ENCODE results near the gene TCF7L1. TPM values are rescaled to one million over a fixed set of nuclear protein-coding genes. Genes with fewer than 3 reads are reported as not detected.
"Not testable (repeated sequence)": the region's sequence is repeated elsewhere in the genome, so short reads cannot be mapped to it uniquely, and the experiment has no call there.

The TCF7L1 gene
- total RNA-seq, 1 experiment from 2014 or later: 0.11 TPM

DNA sequence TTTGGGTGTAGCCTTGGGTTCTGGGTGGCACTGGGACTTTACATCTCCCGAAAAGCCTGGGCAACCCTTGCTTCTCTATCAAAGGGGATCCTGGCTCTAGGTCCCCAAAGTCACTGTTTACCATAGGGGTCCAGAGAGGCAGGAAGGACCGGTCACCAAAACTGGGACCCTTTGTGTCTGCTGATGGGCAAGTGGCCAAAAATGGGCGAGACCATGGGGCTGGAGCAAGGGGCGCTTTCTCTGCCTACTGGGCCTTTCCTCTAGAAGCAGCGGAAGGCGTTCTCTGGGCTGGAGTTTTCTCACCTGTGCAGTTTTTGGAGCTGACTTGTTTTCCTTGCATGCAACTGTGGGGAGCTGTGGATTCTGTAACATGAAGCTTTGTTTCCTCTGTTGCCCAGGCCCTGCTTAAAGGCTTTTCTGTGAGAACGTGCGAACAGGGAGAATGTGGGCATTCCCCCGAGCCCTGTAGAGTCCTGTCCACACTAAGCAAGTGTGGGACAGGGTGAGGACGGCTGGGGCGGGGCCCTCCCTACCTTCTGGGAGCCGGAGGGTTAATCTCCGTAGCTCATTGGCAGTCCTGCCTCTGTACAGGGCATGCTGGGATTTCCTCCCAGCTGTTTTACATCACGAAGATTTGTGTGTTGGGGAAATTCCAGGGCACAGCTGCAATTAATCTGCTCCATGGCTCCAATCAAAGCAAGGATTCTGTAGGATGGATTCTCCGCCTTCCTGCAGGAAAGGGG is 144.4 kb downstream of the TCF7L1 start:
- DNase-seq (ENCODE audit: low read depth): peak; percentile 58

DNA sequence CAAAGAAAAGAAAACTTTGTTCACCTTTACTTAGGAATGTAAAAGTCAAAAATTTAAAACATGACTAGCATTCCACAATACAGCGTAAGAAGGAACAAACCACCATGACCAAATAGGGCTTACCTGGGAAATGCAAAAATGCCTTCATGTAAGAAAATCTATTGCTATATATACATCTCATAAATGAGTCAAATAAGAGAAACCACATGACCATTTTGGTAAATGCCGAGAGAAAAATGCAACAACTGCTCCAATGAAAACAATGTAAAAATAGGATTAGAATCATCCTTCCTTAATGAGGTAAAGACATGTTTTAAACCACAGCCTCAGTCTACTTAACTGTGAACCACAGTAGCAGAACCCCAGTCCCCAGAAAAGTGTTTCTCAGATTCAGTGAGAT is 145.2 kb downstream of the TCF7L1 start:
- no peak for DNase-seq (ENCODE audit: low read depth)

DNA sequence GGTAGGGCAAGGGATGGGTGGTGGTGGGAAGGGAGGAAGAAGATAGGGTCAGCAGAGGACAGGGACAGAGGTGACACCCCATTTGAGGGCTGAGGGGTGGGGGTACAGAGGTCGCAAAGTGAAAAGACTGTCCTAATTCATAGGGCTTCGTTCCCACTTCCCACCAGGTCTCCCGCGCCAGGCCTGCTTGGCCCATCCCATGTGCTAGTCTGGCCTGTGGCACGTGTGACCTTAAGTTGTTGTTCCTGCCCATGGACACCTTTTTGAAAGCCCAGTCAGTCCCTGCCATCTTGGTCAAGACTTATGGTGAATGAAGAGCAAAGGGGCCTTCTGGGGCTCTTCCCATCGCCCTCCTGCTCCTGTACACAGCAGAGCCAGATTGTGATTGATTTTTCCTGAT is 148.4 kb downstream of the TCF7L1 start:
- DNase-seq (ENCODE audit: low read depth): no peak

DNA sequence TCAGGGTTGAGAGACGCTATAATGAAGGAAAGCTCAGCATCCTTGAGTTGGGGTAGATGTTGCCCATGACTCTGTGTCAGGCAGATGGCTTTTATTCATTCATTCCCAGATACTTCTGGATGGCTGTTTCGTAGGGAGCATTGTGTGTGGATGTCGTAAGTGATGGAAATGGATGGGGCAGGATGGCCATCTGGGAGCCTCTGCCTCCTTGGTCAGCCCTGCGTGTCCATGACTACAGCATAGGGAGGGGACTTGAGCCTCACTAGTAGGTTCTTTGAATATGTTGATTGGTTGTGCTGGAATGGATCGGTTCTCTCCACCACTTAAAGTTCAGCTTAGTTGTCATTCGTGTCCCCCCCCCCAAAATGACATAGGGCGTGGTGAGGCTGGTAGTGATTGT is 149.7 kb downstream of the TCF7L1 start:
- DNase-seq (ENCODE audit: low read depth): no peak

DNA sequence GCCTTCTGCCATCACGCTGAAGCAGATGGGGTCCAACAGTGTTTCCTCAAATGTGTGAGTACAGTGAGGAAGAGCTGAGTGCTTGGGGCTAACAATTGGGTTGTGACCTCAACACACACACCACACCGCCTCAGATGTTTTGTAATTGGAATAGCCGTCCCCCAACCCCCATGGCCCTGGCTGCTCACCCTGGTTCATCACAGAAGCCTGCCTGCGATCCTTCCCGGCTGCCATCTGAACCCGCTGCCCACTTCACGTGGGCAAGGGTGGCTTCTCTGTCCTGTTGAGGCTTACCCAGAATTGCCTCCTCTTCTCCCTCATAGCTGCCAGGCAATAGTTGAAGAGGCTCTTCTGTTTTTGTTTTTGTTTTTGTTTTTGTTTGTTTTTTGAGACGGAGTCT is 150.4 kb downstream of the TCF7L1 start:
- no peak for DNase-seq (ENCODE audit: low read depth)

DNA sequence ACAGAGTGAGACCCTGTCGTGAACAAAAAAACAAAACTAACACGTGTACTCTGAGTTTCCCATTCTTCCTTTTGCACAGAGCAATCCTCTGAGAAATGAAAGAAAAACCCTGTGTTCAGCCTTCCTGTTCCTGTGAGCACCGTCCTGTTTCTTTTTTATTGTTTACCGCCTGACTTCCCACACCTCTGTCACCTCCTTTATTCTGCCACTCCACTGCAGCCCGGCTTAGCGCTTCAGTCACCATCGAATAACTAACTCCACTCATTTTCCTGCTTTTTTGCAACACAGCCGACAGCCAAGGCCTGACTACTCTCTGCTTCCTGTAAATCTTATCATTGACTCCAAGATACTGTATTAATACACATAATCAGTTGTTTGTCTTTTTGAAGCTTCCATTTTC is 153.7 kb downstream of the TCF7L1 start:
- no peak for DNase-seq (ENCODE audit: low read depth)

DNA sequence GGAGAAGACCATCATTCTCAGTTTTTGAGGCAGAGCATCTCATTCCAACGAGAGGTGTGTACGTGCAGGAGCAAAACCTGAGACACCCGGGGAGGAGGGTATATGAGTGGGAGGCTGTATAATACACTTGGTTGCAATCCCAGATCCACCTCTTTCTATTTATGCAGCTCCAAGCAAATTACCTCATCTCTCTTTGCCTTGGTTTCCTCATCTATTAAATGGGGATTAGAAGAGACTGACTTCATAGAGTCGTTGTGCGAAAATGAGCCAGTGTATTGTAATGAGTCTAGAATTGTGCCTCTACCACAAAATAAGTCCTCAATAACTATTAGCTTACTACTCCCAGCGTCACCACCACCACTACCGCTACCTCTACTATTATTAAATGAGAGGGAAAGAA is 154.5 kb downstream of the TCF7L1 start:
- DNase-seq (ENCODE audit: low read depth): no peak

DNA sequence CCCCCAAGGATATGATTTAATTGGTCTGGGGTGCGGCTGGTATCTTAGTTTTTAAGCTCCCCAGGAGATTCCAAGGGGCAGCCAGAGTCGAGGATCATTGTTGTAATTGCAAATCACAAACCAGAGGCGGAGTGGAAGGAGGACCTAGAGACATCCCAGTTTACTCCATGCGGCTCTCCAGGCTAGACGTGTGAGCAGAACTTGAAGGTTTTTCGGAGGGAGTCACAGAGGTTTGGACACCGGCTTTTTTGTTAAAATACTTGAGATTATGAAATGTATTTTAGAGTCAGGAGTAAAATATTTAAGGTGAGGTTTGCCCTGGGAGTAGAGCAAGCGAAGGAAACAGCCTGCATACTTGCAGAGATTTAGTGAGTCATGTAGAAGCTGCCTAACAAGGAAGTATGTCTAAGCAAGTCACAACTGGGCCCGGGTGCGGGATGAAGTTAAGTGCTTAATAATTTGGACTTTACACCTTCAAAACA is 155.1 kb downstream of the TCF7L1 start:
- peak; percentile 23 for DNase-seq (ENCODE audit: low read depth)

DNA sequence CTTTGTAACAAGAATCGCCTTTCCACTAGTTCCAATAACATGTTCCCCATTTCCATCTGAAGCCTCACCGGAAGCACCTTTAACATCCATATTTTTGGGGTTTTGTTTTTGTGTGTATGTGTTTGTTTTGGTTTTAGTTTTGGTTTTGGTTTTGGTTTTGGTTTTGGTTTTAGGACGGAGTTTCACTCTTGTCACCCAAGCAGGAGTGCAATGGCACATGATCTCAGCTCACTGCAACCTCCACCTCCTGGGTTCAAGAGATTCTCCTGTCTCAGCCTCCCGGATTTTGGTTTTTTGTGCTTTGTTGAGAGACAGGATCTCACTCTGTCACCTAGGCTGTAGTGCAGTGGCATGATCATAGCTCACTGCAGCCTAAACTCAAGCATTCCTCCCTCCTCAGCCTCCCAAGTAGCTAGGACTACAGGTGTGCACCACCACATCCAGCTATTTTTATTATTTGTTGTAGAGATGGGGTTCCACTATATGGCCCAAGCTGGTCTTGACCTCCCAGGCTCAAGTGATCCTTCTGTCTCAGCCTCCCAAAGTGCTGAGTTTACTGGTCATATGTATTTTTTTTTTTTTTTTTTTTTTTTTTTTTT is 158.3 kb downstream of the TCF7L1 start:
- no peak for DNase-seq (ENCODE audit: low read depth)

DNA sequence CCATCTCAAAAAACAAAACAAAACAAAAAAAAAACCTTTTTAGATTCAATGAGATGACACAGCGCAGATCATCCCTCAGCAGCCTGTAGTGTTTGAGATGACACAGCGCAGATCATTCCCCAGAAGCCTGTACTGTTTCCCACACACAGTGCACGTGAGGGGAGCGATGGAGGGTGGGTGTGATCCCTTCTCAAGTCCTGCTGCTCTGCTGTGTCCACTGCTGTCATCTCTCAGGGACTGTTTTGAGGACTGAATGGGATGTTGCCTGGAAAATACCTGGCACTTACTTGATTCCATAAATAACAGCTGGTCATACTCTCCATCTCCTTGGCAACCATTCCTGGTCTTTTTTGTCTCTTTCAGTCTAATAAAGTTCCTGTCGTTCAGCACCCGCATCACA is 168.9 kb downstream of the TCF7L1 start:
- DNase-seq (ENCODE audit: low read depth): no peak

DNA sequence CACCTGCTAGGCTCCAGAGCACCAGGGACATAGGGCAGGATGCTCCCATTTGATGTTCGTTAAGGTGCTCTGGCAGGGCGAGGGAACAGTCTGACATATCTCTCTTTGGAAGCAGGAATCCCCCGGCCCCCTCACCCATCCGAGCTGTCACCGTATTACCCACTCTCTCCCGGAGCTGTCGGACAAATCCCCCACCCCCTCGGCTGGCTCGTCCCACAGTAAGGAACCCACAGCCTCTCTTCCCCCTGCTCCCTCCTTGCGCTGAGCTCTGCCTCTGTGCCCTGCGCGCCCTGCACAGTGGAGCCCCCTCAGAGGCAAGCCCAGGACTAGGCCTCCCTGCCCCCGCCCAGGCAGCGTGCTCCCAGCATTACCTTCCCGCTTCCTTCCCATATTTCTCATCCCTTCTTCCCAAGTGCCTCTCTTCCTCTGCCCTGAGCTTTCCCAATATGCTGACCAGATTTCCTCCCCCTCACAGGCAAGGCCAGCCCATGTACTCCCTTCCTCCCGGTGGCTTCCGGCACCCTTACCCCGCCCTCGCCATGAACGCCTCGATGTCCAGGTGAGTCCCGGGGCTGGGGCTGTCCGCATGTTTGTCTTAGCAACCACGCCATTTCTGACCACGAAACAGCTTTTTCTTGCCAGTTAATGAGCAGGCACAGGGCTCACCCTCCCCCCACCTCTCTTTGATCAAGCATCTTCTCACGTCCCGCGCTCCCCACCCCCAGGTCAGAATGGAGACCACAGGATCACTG is 170.8 kb downstream of the TCF7L1 start:
- DNase-seq (ENCODE audit: low read depth): no peak

DNA sequence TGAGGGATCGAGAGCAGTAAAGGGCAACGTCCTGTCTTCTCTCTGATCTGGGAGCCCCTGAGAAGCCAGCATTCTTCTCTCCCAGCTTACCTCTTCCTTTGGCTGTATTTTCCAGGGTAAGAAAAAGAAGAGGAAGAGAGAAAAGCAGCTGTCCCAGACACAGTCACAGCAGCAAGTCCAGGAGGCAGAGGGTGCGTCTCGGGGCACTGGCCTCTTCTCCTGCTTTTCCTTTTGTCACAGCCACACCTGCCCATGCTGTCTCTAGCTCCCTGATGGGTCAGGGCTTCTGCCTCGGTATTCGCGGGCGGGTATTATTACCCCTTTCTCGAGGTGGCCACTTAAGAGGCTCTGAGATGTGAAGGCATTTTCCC is 174.3 kb downstream of the TCF7L1 start:
- DNase-seq (ENCODE audit: low read depth): no peak

DNA sequence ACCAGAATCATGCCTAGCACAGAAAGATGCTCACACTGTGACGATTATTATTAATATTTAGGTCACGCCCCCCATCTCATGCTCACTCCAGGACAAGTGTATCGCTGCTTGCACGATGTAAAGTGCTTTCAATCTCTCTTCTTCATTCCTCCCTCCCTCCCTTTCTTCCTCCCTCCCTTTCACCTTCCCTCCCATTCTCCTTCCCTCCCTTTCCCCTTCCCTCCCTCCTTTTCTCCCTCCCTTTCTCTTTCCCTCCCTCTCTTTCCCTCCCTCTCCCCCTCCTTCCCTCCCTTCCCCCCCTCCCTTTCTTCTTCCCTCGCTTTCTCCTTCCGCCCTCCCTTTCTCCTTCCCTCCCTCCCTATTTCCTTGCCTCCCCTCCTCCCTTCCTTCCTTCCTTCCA is 175.0 kb downstream of the TCF7L1 start:
- no peak for DNase-seq (ENCODE audit: low read depth)

DNA sequence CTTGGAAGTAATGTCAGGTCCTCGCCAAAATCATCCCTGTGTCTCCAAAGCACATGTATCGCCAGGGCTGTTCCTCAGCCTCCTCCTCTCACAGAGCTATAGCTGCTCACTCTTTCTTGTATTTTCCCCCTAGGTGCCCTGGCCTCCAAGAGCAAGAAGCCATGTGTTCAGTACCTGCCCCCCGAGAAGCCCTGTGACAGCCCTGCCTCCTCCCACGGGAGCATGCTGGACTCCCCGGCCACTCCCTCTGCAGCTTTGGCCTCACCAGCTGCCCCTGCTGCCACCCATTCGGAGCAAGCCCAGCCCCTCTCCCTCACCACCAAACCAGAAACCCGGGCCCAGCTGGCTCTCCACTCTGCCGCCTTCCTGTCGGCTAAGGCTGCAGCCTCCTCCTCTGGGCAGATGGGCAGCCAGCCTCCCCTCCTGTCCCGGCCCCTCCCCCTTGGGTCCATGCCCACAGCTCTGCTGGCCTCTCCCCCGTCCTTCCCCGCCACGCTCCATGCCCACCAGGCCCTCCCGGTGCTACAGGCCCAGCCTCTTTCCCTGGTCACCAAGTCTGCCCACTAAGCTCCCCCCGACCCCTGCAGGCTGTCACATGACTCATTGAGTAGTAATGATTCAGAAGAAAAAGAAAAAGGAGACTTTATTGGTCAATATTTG is 175.8 kb downstream of the TCF7L1 start:
- DNase-seq (ENCODE audit: low read depth): peak; percentile 62

DNA sequence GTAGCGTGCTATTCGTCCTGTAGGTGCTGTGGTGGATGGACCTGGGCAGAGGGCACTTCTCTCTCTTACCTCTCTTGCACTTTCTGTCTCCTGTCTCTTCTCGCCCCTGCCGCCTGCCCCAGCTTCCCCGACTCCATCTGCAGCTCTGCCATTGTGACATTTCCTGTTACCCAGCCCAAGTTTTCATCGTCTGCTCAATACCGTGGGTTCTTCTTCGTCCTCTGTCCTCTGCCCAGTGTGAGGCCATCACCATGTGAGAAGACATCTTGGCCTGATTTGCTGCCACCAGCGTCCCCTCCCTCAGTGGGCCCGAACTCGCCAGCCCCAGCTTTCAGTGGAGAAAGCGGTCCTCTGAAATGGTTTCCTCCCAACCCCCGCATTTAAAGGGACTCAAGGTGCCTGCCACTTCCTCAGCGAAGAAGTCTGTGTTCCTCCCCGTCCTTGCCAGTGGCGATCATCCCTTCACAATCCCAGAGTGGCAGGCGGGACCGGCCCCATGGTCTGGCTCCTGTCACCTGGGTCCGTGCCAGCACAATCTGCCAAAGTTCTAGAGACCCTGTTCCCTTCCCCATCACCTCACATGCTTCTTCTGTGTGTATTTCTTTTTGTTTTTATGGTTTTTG is 176.6 kb downstream of the TCF7L1 start:
- no peak for DNase-seq (ENCODE audit: low read depth)

DNA sequence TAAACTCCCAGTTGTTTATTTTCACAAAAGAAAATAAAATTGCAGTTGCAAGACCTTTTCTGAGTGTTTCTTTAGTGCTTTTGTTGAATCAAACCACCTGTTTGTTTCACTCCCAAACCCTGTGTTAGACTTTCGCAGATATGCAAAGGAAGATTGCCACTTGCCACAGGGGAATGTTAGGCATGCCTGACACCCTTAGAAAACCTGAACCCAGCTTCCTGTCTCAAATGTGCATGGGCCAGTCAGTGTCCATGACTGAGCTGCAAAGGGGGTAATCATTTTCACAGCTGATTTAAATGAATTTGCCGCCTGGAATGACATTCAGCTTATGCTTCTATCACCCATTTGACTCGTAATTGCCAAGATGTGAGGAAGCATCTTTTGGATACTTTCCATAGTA is 177.1 kb downstream of the TCF7L1 start:
- no peak for DNase-seq (ENCODE audit: low read depth)

DNA sequence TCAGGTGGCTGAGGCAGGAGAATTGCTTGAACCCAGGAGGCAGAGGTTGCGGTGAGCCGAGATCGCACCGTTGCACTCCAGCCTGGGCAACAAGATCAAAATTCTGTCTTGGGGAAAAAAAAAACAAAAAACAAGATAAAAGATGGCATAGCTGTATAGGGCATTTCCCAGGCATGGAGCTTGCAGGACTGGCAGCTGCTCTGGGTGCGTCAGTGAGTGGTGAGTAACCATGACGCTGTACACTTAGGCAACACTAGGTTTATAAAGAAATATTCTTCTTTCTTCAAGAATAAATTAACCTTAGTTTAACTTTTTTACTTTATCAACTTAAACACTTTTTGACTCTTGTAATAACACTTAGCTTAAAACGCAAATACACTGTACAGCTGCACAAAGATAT is 179.2 kb downstream of the TCF7L1 start:
- peak; percentile 58 for DNase-seq (ENCODE audit: low read depth)

DNA sequence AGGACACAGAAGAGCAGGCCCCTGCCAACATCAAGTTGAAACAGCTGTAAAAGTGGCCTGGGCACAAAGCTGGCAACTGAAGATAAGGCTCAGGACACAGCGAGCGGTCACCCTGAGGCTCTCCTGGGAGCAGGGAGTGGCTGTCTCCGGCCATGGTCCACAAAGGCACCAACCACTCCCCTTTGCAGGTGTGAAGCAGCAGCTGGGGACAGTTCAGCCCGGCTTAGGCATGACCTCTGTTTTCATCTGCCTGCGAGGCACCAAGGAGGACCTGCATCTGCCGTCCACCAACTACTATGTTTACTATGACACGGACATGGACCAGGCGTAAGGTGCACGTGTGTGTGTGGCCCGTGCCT is 181.7 kb downstream of the TCF7L1 start:
- DNase-seq (ENCODE audit: low read depth): no peak

DNA sequence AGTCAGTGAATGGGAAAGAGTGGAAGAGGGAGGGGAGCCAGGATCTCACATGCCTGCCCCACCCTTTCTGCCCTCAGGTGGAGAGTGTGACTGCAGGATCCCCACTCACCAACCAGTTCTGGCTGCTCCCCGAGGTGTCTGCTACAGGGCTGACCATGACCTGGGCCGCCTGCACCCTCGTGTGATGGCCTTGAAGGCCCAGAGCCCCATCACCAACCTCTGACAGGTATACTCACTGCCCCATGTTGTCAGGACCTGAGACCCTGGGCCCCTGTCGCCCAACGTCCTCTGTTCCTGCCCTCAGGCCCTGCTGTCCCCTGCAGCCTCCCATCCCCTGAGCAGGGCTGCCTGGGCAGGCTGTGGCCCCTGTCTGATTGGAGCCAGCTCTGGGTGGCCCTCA is 182.7 kb downstream of the TCF7L1 start:
- not testable (repeated sequence) for DNase-seq (ENCODE audit: low read depth)

DNA sequence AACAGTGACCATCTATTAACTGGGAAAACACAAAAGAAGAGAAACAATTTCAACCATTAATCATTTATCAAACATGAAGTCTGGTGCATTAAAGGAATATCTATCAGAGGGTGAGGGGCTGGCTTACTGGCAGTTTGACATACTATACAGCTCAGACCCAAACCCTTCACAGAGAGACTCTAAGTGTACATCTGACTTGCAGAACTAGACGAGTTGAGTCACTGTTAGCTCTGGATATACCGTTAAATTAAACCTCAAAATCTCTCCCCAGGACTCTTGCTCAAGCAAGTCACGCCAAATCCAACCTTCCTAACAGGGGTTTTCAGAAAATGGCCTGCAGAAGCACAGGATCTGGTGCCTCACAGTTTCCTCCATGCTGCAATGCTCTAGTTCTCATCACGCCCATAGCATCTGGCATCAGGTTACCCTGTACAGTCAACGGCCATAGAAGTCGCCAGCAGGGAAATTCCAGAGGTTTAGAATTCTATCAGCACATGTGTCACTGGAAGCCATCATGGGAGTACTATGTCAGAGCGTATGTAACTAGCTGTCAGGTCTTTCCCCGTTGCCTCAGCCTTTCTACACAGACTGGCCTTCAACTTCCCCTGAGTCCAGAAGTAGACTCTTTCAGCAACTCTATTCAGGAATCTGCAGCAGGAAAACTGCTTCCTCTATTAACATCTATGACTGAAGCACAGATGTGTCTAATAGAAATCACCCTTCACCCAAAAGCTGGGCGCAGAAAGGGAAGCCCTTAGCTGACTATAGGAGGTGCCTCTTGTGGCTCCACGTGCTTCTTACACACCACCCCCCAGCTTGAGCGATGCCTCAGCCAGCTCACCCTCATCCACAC is 185.3 kb downstream of the TCF7L1 start:
- peak; percentile 84 for DNase-seq (ENCODE audit: low read depth)

DNA sequence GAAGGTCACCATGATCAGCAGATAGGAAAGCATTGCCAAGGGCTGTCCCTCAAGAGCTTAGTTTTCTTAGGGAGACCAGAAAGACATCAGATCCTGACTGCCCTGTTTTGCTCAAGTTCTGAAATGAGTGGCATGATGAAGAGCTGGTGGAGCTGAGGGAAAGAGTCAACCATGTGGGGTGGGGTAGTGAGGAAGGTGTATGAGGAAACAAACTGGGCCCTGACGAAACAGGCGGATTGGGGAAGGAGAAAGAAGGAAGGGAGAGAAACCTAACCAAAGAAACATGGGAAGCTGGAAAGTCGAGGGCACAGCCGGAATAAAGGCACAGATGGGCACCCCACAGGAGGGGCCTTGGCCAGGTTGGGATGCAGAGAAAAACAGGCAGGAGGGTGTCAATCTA is 186.6 kb downstream of the TCF7L1 start:
- no peak for DNase-seq (ENCODE audit: low read depth)
